ENCODE data around the gene ASXL2. TPM values are rescaled to one million over a fixed set of nuclear protein-coding genes. Genes with fewer than 3 reads are reported as not detected.

ASXL2 gene
- total RNA-seq, 1 donor from 2014 or later: 39.3 TPM

DNA sequence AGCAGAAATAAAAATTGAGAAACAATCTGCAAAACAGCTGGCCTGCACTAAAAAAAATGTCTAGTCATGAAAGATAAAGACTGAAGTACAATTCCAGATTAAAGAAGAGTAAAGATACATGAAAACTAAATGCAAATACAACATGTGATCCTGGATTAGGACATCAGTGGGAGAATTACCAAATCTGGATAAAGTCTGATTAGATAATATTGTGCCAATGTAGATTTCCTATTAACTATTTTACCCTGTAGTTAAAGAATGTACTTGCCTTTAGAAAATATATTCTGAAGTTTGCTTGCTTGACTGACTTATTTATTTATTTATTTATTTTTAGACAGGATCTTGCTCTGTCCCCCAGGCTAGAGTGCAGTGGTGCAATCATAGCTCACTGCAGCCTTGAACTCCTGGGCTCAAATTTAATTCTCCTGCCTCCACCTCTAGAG is 58.7 kb downstream of the ASXL2 start:
- H3K27me3 ChIP-seq (ENCODE audit: low read depth): no peaks in the 10 kb centered on the region
- no peaks in the 10 kb centered on the region for H3K36me3 ChIP-seq
- H3K27ac ChIP-seq: no peak overlapping the region
- TF ChIP-seq CTCF (IDR thresholded peaks at IDR 0.05): no peak
- H3K9me3 ChIP-seq: no peaks in the 10 kb centered on the region
- ATAC-seq: no peak
- no peaks in the 10 kb centered on the region for H3K4me1 ChIP-seq
- intact Hi-C loops (cut with DNase I): no loop called here
- no peak for DNase-seq
- no peak overlapping the region for H3K4me3 ChIP-seq

- no peak for TF ChIP-seq CTCF (IDR thresholded peaks at IDR 0.05)
- Histone ChIP-seq H3K36me3 (no peaks in the 10 kb centered on the region), H3K9me3 (no peaks in the 10 kb centered on the region), H3K4me1 (no peaks in the 10 kb centered on the region), H3K27me3 (ENCODE audit: low read depth) (no peaks in the 10 kb centered on the region), H3K27ac (no peak overlapping the region), H3K4me3 (no peak overlapping the region)
- ATAC-seq: no peak
- DNase-seq: no peak
- intact Hi-C loops (cut with DNase I): no loop called here
Measured at GRCh38 chr2:25817630-25818029, 60.7 kb downstream of the ASXL2 start.

- H3K27me3 ChIP-seq (ENCODE audit: low read depth): no peaks in the 10 kb centered on the region
- H3K36me3 ChIP-seq: no peaks in the 10 kb centered on the region
- TF ChIP-seq CTCF (IDR thresholded peaks at IDR 0.05): no peak
- intact Hi-C loops (cut with DNase I): no loop called here
- no peaks in the 10 kb centered on the region for H3K9me3 ChIP-seq
- no peaks in the 10 kb centered on the region for H3K4me1 ChIP-seq
- no peak for ATAC-seq
- H3K27ac ChIP-seq: no peak overlapping the region
- DNase-seq: no peak
- no peak overlapping the region for H3K4me3 ChIP-seq
Measured at GRCh38 chr2:25817006-25817405, 61.3 kb downstream of the ASXL2 start.

GRCh38 chr2:25816249-25816648 is 62.0 kb downstream of the ASXL2 start:
- H3K27me3 ChIP-seq (ENCODE audit: low read depth): no peaks in the 10 kb centered on the region
- no peaks in the 10 kb centered on the region for H3K36me3 ChIP-seq
- H3K4me3 ChIP-seq: no peak overlapping the region
- DNase-seq (no peak), ATAC-seq (no peak)
- TF ChIP-seq CTCF (IDR thresholded peaks at IDR 0.05): no peak
- H3K4me1 ChIP-seq: no peaks in the 10 kb centered on the region
- no peaks in the 10 kb centered on the region for H3K9me3 ChIP-seq
- intact Hi-C loops (cut with DNase I): no loop called here
- no peak overlapping the region for H3K27ac ChIP-seq

DNA sequence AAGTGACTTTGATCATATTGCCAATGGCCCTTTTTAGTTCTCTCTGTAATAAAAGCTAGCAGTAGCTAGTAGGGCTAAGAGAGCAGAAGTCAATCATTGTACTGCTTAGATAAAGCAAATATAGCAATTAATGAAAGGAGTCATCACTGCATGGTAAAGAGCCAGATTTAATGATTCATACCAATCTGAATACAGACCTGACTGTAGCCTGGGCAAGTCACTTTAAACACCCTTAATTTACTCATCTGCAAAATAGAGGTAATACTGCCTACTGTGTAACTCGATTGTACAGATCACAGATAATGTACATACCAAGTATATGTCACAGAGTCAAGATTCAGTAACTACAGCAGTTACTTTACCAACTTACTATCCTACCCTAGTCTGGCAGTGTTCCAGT is 63.6 kb downstream of the ASXL2 start:
- H3K9me3 ChIP-seq: no peaks in the 10 kb centered on the region
- H3K27ac ChIP-seq: no peak overlapping the region

More for the DNA sequence above, 63.6 kb downstream of the ASXL2 start:
- Histone ChIP-seq H3K4me3 (no peak overlapping the region), H3K36me3 (peaks cover 9% of the 10 kb centered on the region), H3K27me3 (ENCODE audit: low read depth) (no peaks in the 10 kb centered on the region), H3K4me1 (no peaks in the 10 kb centered on the region)
- DNase-seq: no peak
- ATAC-seq: no peak
- no peak for TF ChIP-seq CTCF (IDR thresholded peaks at IDR 0.05)
- intact Hi-C loops (cut with DNase I): no loop called here
